GM21381 (cell line): ENCODE measurements around the gene NPIPA7.
"Not testable (repeated sequence)": the region's sequence is repeated elsewhere in the genome, so short reads cannot be mapped to it uniquely, and the experiment has no call there.

Source experiments
- ATAC-seq: cut with Tn5 transposase; IDR thresholded peaks from one replicate; pipeline ENCODE4 v1.9.1; 2021; ENCODE audit warnings: mild to moderate bottlenecking, moderate library complexity; ENCODE audit not compliant: unreplicated experiment

The NPIPA7 gene

DNA sequence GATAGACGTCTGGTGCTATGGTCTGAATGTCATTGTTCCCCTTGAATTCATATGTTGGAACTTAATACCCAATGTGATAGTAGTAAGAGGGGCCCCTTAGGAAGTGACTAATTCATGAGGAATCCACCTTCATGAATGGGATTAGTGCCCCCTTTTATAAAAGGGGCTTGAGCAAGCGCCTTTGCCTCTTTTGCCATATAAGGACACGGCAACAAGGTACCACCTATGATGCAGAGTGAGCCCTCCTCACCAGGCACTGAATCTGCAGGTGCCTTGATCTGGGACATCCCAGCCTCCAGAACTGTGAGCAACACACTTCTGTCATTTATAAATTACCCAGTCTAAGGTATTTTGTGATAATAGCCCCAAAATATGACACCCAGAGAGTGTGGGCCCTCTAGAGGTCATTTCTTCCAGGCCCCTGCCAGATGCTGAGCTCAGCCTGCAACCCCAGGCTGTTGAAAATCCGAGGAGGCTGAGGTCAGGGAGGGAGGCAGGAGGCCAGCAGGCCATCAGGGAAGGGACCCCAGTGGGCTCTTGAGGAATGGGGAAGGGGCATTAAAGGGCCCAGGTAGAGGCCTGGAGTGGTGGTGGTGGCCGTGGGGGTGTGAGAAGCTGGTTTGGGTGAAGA lies 39.1 kb downstream of the NPIPA7 start:
- not testable (repeated sequence) for ATAC-seq

- ATAC-seq: not testable (repeated sequence)
Measured at GRCh38 chr16:16420515-16420914, 41.6 kb downstream of the NPIPA7 start.

DNA sequence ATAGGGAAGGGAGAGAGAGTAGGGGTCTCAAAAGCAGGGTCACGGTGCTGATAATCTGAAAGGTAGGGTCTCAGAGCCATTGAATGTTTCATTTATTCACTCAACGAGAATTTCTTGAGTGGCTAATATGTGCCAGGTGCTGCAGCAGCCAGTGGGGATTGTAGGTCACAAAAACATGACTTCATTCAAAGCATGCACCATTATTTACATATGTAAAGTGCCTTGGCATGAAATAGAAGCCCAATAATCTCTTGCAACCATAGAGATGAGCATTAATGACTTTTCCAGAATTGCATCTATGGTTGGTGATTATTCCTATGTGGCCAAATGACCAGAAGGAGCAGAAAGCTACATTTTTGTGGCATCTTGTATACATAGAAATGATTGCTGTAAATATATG lies 46.2 kb downstream of the NPIPA7 start:
- ATAC-seq: not testable (repeated sequence)

DNA sequence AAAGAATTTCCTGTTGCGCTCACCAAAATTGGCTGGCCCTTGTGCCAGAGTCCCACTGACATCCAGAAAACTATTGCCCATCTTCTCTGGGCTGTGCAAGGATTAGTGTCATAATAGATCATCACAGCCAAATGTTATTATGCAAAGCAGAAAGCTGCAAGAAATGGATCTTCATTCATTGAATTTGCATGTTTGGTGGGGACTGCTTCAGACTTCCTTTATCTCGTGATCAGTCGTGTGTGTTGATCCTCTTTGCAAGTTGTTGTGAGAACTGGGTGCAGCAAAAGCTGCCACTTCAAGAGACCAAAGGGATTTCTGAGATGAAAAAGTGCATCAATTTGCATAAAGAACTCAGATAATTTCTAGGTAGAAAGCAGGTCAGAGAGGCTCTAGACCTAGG lies 52.2 kb downstream of the NPIPA7 start:
- ATAC-seq: not testable (repeated sequence)

DNA sequence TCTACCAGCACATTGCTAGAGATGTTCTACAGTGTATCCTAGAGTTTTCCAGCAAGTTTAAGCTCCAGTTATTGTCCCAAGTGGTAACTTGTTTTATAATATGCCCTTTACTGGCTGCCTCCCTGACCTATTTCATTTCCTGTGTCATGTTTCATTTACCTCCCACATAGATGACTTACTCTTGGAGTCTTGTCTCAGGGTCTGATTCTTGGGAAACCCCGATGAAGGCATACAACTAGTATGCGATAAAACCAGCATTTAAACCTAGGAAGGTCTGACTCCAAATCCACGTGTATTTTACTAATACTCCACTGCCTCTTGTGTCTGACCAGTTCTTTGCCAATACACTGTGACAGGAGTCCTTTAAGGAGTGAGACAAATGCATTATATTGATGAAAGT lies 55.8 kb downstream of the NPIPA7 start:
- not testable (repeated sequence) for ATAC-seq

- ATAC-seq: not testable (repeated sequence)
Measured at GRCh38 chr16:16441401-16441800, 62.5 kb downstream of the NPIPA7 start.
